ENCODE data around the gene RPS27. TPM values are rescaled to one million over a fixed set of nuclear protein-coding genes. Genes with fewer than 3 reads are reported as not detected.

The RPS27 gene
- total and polyA plus RNA-seq, 2 of the 13 experiments (the other 11 are each of a cell fraction or from before 2014, with no cell fraction given) = 3,737 to 9,964 TPM

DNA sequence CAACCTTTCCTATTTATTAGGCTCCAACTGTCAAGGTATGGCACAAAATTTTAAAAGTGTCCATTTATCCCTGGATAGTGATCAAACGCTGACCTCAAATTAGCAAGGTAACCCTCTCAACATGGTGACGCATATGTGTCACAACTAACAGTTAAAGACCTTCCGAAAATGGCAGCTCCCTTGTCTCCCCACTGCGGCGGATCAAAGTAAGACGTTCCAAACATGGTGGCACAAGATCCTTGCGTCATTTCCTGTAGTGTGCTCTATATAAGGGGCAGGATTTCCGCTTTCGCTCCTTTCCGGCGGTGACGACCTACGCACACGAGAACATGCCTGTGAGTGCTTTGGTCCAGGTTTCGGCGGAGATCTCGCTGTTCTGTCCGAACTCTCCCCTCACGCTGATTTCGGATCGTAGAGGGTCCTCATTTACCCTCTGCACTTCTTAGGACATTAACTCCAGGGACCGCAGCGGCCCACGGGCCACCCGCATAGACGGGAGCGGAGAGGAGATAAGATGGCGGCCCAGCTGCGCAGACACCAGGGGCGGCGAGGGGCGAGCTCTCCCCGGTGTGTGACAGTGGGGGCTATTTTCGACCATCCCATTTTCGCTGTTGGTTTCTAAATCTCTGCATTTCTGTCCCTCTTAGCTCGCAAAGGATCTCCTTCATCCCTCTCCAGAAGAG is at the start of gene RPS27 (continued):
- peak; percentile 22 to 76; a peak in 3 of 4 replicates for TF ChIP-seq EP300 (IDR thresholded peaks at IDR 0.05; ENCODE audit: low read depth in 2 of 2, low read length in 2 of 2)
- TF ChIP-seq EP300 (CRISPR knock-in tag; IDR thresholded peaks at IDR 0.05; ENCODE audit: borderline replicate concordance) = peak; percentile 75
- TF ChIP-seq NRL (CRISPR knock-in tag; IDR thresholded peaks at IDR 0.05; ENCODE audit: borderline replicate concordance) = peak; percentile 33; the same call in 1 of the 2 replicates
- TF ChIP-seq TOE1 (CRISPR knock-in tag; IDR thresholded peaks at IDR 0.05) = no peak
- TF ChIP-seq, protein P1, sequence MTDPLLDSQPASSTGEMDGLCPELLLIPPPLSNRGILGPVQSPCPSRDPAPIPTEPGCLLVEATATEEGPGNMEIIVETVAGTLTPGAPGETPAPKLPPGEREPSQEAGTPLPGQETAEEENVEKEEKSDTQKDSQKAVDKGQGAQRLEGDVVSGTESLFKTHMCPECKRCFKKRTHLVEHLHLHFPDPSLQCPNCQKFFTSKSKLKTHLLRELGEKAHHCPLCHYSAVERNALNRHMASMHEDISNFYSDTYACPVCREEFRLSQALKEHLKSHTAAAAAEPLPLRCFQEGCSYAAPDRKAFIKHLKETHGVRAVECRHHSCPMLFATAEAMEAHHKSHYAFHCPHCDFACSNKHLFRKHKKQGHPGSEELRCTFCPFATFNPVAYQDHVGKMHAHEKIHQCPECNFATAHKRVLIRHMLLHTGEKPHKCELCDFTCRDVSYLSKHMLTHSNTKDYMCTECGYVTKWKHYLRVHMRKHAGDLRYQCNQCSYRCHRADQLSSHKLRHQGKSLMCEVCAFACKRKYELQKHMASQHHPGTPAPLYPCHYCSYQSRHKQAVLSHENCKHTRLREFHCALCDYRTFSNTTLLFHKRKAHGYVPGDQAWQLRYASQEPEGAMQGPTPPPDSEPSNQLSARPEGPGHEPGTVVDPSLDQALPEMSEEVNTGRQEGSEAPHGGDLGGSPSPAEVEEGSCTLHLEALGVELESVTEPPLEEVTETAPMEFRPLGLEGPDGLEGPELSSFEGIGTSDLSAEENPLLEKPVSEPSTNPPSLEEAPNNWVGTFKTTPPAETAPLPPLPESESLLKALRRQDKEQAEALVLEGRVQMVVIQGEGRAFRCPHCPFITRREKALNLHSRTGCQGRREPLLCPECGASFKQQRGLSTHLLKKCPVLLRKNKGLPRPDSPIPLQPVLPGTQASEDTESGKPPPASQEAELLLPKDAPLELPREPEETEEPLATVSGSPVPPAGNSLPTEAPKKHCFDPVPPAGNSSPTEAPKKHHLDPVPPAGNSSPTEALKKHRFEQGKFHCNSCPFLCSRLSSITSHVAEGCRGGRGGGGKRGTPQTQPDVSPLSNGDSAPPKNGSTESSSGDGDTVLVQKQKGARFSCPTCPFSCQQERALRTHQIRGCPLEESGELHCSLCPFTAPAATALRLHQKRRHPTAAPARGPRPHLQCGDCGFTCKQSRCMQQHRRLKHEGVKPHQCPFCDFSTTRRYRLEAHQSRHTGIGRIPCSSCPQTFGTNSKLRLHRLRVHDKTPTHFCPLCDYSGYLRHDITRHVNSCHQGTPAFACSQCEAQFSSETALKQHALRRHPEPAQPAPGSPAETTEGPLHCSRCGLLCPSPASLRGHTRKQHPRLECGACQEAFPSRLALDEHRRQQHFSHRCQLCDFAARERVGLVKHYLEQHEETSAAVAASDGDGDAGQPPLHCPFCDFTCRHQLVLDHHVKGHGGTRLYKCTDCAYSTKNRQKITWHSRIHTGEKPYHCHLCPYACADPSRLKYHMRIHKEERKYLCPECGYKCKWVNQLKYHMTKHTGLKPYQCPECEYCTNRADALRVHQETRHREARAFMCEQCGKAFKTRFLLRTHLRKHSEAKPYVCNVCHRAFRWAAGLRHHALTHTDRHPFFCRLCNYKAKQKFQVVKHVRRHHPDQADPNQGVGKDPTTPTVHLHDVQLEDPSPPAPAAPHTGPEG (CRISPR knock-in tag; IDR thresholded peaks at IDR 0.05) = peak; percentile 80; the same call in 1 of the 2 replicates
- no peak for TF ChIP-seq ZNF615 (CRISPR knock-in tag; IDR thresholded peaks at IDR 0.05; ENCODE audit: borderline replicate concordance)
- TF ChIP-seq ZFP62 (CRISPR knock-in tag; IDR thresholded peaks at IDR 0.05) = no peak
- peak; percentile 83 for TF ChIP-seq ZNF772 (CRISPR knock-in tag; IDR thresholded peaks at IDR 0.05)
- no peak for TF ChIP-seq ZNF703 (CRISPR knock-in tag; IDR thresholded peaks at IDR 0.05; ENCODE audit: borderline replicate concordance)
- TF ChIP-seq ISX (CRISPR knock-in tag; conservative IDR thresholded peaks at IDR 0.05) = no peak; the same call in 1 of the 2 replicates
- TF ChIP-seq ZFX (CRISPR knock-in tag; IDR thresholded peaks at IDR 0.05; ENCODE audit: low read depth) = peak; percentile 91
- 0 out of 2 replicates have a peak, but pooled peaks have one; percentile 28 for TF ChIP-seq ZNF558 (CRISPR knock-in tag; IDR thresholded peaks at IDR 0.05; ENCODE audit: borderline replicate concordance)
- no peak for TF ChIP-seq CCAR2 (optimal IDR thresholded peaks at IDR 0.05; ENCODE audit: low read depth, low read length)
- TF ChIP-seq RBM39 (IDR thresholded peaks at IDR 0.05; ENCODE audit: low read depth, low read length, poor library complexity, severe bottlenecking) = no peak
- TF ChIP-seq ZFP37 (CRISPR knock-in tag; IDR thresholded peaks at IDR 0.05; ENCODE audit: borderline replicate concordance) = 0 out of 2 replicates have a peak, but pooled peaks have one; percentile 78
- 0 out of 2 replicates have a peak, but pooled peaks have one; percentile 58 for TF ChIP-seq ZNF790 (CRISPR knock-in tag; IDR thresholded peaks at IDR 0.05; ENCODE audit: borderline replicate concordance)
- TF ChIP-seq ZNF121 (CRISPR knock-in tag; IDR thresholded peaks at IDR 0.05) = no peak
- no peak for TF ChIP-seq ZFP36L1 (CRISPR knock-in tag; IDR thresholded peaks at IDR 0.05)
- TF ChIP-seq, protein P2, sequence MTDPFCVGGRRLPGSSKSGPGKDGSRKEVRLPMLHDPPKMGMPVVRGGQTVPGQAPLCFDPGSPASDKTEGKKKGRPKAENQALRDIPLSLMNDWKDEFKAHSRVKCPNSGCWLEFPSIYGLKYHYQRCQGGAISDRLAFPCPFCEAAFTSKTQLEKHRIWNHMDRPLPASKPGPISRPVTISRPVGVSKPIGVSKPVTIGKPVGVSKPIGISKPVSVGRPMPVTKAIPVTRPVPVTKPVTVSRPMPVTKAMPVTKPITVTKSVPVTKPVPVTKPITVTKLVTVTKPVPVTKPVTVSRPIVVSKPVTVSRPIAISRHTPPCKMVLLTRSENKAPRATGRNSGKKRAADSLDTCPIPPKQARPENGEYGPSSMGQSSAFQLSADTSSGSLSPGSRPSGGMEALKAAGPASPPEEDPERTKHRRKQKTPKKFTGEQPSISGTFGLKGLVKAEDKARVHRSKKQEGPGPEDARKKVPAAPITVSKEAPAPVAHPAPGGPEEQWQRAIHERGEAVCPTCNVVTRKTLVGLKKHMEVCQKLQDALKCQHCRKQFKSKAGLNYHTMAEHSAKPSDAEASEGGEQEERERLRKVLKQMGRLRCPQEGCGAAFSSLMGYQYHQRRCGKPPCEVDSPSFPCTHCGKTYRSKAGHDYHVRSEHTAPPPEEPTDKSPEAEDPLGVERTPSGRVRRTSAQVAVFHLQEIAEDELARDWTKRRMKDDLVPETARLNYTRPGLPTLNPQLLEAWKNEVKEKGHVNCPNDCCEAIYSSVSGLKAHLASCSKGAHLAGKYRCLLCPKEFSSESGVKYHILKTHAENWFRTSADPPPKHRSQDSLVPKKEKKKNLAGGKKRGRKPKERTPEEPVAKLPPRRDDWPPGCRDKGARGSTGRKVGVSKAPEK (CRISPR knock-in tag; IDR thresholded peaks at IDR 0.05; ENCODE audit: borderline replicate concordance) = no peak
- TF ChIP-seq ZZZ3 (CRISPR knock-in tag; IDR thresholded peaks at IDR 0.05; ENCODE audit: borderline replicate concordance) = peak; percentile 89; the same call in 1 of the 2 replicates
- TF ChIP-seq IRX3 (CRISPR knock-in tag; IDR thresholded peaks at IDR 0.05; ENCODE audit: borderline replicate concordance, low read depth) = no peak; the same call in 1 of the 2 replicates
